GM12878 (cell line): ENCODE results near the gene SHPK. TPM values are rescaled to one million over a fixed set of nuclear protein-coding genes. Genes with fewer than 3 reads are reported as not detected.
A peak's percentile ranks its signal among the peaks of the same experiment; 100 is the strongest.

Source experiments
- ATAC-seq: fragments of 200-7000 bp; cut with Tn5 transposase; 3 replicates; pipeline ENCODE4 v1.9.1; 2020; ENCODE audit warnings: mild to moderate bottlenecking, moderate library complexity
- BruUV-seq: library from RNA; stranded (reverse); fragments of 400-500 nt; replicated peaks from 2 replicates; lab custom pipeline; 2021; lab: Mats Ljungman, UMichigan
- CTCF ChIA-PET: fragments of 300-600 bp; sonication (Branson Sonifier 250); formaldehyde crosslinking; extraction: SDS; loops from one replicate; lab custom pipeline; 2021; ENCODE audit warnings: inconsistent platforms; lab: Yijun Ruan, JAX
- POLR2A ChIA-PET: fragments of 350-600 bp; formaldehyde crosslinking; extraction: SDS; loops from one replicate; lab custom pipeline; 2021; ENCODE audit warnings: inconsistent platforms; lab: Charles Lee
- RAD21 ChIA-PET: fragments of 300-600 bp; sonication (Branson Sonifier 250); formaldehyde crosslinking; loops from one replicate; lab custom pipeline; 2023; ENCODE audit warnings: antibody characterized with exemption; ENCODE audit not compliant: unreplicated experiment; lab: Charles Lee
- SMC1A ChIA-PET: fragments of 300-600 bp; sonication (Branson Sonifier 250); formaldehyde crosslinking; loops from one replicate; lab custom pipeline; 2023; ENCODE audit not compliant: unreplicated experiment, uncharacterized antibody; lab: Charles Lee
- DNase-seq: peaks from one replicate; pipeline ENCODE4 v3.0.0-alpha.2; 2011; ENCODE audit warnings: low read depth, low spot score
- FAIRE-seq: peaks from 3 replicates; lab custom pipeline; 2011; peaks lifted over from hg19 to GRCh38; lab: Jason Lieb, UNC
- H2AFZ ChIP-seq: 2 replicates; pipeline ENCODE4 v1.6.0; 2011; ENCODE audit warnings: low read depth, low read length, control low read depth; ENCODE audit not compliant: control insufficient read depth
- H3K27ac ChIP-seq: 2 replicates; pipeline ENCODE4 v1.5.1; 2011; ENCODE audit warnings: control low read depth; ENCODE audit not compliant: control insufficient read depth, insufficient read depth
- H3K27me3 ChIP-seq, 2 experiments: replicated peaks in 1 of 2; 2 replicates each; pipeline versions ENCODE4 v1.6.0 to v1.6.1; 2011; ENCODE audit warnings: low read length in 1 of 2; ENCODE audit not compliant: control insufficient read depth in 2 of 2, insufficient read depth in 2 of 2
- H3K36me3 ChIP-seq, 2 experiments: 2 replicates each; pipeline ENCODE4 v1.5.1; 2011; ENCODE audit warnings: low read length in 1 of 2; ENCODE audit not compliant: control insufficient read depth in 2 of 2, insufficient read depth in 2 of 2
- H3K4me1 ChIP-seq: 2 replicates; pipeline ENCODE4 v1.6.1; 2011; ENCODE audit warnings: mild to moderate bottlenecking, low read length, moderate library complexity, mixed read lengths; ENCODE audit not compliant: control insufficient read depth, insufficient read depth
- H3K4me2 ChIP-seq: 2 replicates; pipeline ENCODE4 v1.6.0; 2011; ENCODE audit warnings: control low read depth; ENCODE audit not compliant: control insufficient read depth, insufficient read depth
- H3K4me3 ChIP-seq: fragments of 200-600 bp; sonication (generic); 2 replicates; pipeline ENCODE4 v1.5.1; 2016
- H3K79me2 ChIP-seq: 2 replicates; pipeline ENCODE4 v1.6.0; 2011; ENCODE audit warnings: low read length; ENCODE audit not compliant: control insufficient read depth, insufficient read depth
- H3K9ac ChIP-seq: 2 replicates; pipeline ENCODE4 v1.8.0; 2011; ENCODE audit warnings: low read length, control low read depth, mixed read lengths; ENCODE audit not compliant: control insufficient read depth, insufficient read depth
- H3K9me3 ChIP-seq: replicated peaks from 3 replicates; pipeline ENCODE4 v1.5.1; 2011; ENCODE audit warnings: mild to moderate bottlenecking, low read length; ENCODE audit not compliant: control insufficient read depth, insufficient read depth
- H4K20me1 ChIP-seq: 2 replicates; pipeline ENCODE4 v1.6.0; 2011; ENCODE audit not compliant: control insufficient read depth, insufficient read depth
- EP300 ChIP-seq, 2 experiments: fragments of 150-350 bp in 1 of 2; IDR thresholded peaks; 2 replicates each; pipeline ENCODE4 v1.6.1; 2011 to 2012; ENCODE audit warnings: low read depth in 2 of 2, low read length in 2 of 2, borderline replicate concordance in 1 of 2, improper control_type of control experiment in 1 of 2, inconsistent platforms in 1 of 2; ENCODE audit not compliant: control insufficient read depth in 1 of 2
- HDAC6 ChIP-seq: fragments of 200-600 bp; sonication (generic); IDR thresholded peaks from one replicate; pipeline ENCODE4 v1.8.0; 2017; ENCODE audit warnings: antibody characterized with exemption; ENCODE audit not compliant: unreplicated experiment
- MEF2A ChIP-seq: IDR thresholded peaks from 2 replicates; pipeline ENCODE4 v1.6.1; 2011; ENCODE audit warnings: low read depth, mild to moderate bottlenecking, low read length, moderate library complexity; ENCODE audit not compliant: insufficient read depth
- NBN ChIP-seq: fragments of 450-650 bp; IDR thresholded peaks from 2 replicates; pipeline ENCODE4 v1.6.1; 2016
- NFYA ChIP-seq: IDR thresholded peaks from 2 replicates; pipeline ENCODE4 v1.6.1; 2011; ENCODE audit warnings: low read depth, mild to moderate bottlenecking, low read length, improper control_type of control experiment, borderline replicate concordance
- PAX5 ChIP-seq: IDR thresholded peaks from 2 replicates; pipeline ENCODE4 v1.6.1; 2011; ENCODE audit warnings: low read depth, low read length, borderline replicate concordance
- SIN3A ChIP-seq: IDR thresholded peaks from 2 replicates; pipeline ENCODE4 v1.6.1; 2012; ENCODE audit warnings: low read depth, low read length, improper control_type of control experiment
- SMAD1 ChIP-seq: fragments of 450-650 bp; IDR thresholded peaks from 2 replicates; pipeline ENCODE4 v1.6.1; 2018; ENCODE audit warnings: mild to moderate bottlenecking, low read depth; ENCODE audit not compliant: partially characterized antibody
- SP1 ChIP-seq: IDR thresholded peaks from one replicate; pipeline ENCODE4 v1.6.1; 2011; ENCODE audit warnings: low read depth, low read length
- STAT3 ChIP-seq: IDR thresholded peaks from 2 replicates; pipeline ENCODE4 v1.6.1; 2011; ENCODE audit warnings: low read depth, low read length, improper control_type of control experiment
- TCF12 ChIP-seq: IDR thresholded peaks from 2 replicates; pipeline ENCODE4 v1.6.1; 2011; ENCODE audit warnings: low read depth, mild to moderate bottlenecking, low read length
- WGBS: methylation state at CpG from one replicate; pipeline ENCODE4 v1.1.6; 2016; ENCODE audit warnings: low lambda C conversion rate; ENCODE audit not compliant: insufficient replicate concordance, insufficient coverage; ENCODE audit errors: missing lambda C conversion rate; 5-methylcytosine and 5-hydroxymethylcytosine counted together
- in situ Hi-C: fragments of 300-500 bp; cut with MboI; formaldehyde crosslinking; loops from 9 replicates; pipeline ENCODE4 v1.14.3; 2018; ENCODE audit warnings: mixed read lengths
- intact Hi-C: fragments of 100-400 bp; cut with micrococcal nuclease; formaldehyde crosslinking; loops from one replicate; pipeline ENCODE4 v1.14.2; 2022; ENCODE audit not compliant: unreplicated experiment
- polyA plus RNA-seq, 11 experiments: library from polyadenylated mRNA; depleted of rRNA in 4 of 11; unstranded in 6 of 11; stranded (reverse) in 5 of 11; fragments of >200 nt; fragmentation: Nextera tagmentation in 4 of 11; fragmentation: Illumina TruSeq in 1 of 11; extraction: Ambion mirVana in 4 of 11; extraction: Trizol in 1 of 11; gene quantifications; 1 replicate in 1 of 11; 2 replicates in 10 of 11; pipeline versions ENCODE4 v1.2.1 to v1.2.3, GENCODE V29; 2011 to 2016; ENCODE audit warnings: inconsistent platforms in 2 of 11, missing spikeins in 2 of 11, low read depth in 1 of 11
- total RNA-seq, 4 experiments: library from RNA; depleted of rRNA in 3 of 4; stranded (reverse); fragments of >200 nt in 3 of 4; fragmentation: Illumina TruSeq in 1 of 4; extraction: Trizol in 1 of 4; gene quantifications; 2 replicates each; pipeline versions ENCODE4 v1.2.1 to v1.2.3, GENCODE V29; 2013 to 2021
- TF ChIP-seq, protein P1 (sequence below): fragments of 450-650 bp; IDR thresholded peaks from 2 replicates; pipeline ENCODE4 v1.6.1; 2014; ENCODE audit warnings: mild to moderate bottlenecking
- TF ChIP-seq, protein P2 (sequence below): IDR thresholded peaks from 2 replicates; pipeline ENCODE4 v1.6.1; 2011; ENCODE audit warnings: low read depth, low read length, improper control_type of control experiment, borderline replicate concordance

SHPK gene
- total and polyA plus RNA-seq, 10 of the 15 experiments (the other 5 are each of a cell fraction or from before 2014, with no cell fraction given) = 1.7 to 16.6 (median 12.9) TPM

DNA sequence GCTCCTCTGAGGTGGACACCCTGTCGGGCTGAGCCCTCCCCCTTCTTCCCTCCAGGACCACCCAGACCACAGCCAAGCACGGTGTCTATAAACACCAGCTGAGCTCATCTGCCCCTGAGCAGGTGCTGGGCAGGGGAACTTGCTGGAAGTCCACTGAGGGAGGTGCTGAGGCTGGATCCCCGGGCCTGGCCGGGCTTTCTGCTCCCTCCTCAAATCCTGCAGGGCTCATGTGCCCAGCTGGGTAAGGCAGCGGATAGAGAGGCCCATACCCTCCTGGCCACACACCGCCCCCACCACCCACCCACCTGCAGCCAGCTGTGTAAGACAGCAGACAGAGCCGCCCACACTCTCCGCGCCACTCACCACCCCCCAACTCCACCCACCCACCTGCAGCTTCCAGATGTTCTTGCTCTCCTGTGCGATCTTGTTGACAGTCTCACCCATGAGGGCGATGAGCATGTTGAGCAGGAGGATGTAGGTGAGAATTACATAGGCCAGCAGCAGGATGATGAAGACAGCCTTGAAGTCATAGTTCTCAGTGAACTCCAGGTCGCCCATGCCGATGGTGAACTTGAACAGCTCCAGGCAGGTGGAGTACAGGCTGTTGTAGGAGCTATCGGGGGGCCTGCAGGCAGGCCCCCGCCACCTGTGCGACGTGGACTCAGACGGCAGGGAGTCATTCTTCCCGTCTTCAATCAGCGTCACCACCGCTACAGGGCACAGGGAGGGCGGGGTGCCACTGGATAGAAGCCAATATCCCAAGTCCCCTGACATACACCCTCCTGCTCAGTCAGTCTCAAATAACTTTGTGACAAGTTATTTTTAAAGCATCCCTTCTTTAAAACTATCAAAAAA is 62.6 kb downstream of the SHPK start:
- Histone ChIP-seq H3K36me3 (no peaks in the 10 kb centered on the region; a peak in 1 of 4 replicates), H4K20me1 (no peaks in the 10 kb centered on the region), H3K9me3 (no peaks in the 10 kb centered on the region), H3K4me2 (no peak overlapping the region), H3K27ac (no peak overlapping the region), H2AFZ (no peak overlapping the region), H3K9ac (no peak overlapping the region), H3K27me3 (no peaks in the 10 kb centered on the region), H3K79me2 (no peaks in the 10 kb centered on the region), H3K4me1 (no peaks in the 10 kb centered on the region), H3K4me3 (no peak overlapping the region)
- no TSS peak for BruUV-seq
- TF ChIP-seq TCF12 = peak; percentile 19; the same call in 1 of the 2 replicates
- no peak for TF ChIP-seq NBN
- FAIRE-seq (no peak), ATAC-seq (no peak), DNase-seq (no peak)
- RAD21 ChIA-PET = no interaction called here
- POLR2A ChIA-PET = no interaction called here
- intact Hi-C loops (no loop called here), in situ Hi-C loops (no loop called here)
- SMC1A ChIA-PET = no interaction called here
- 84% methylated on average over 20 of the region's 22 CpGs for WGBS
- CTCF ChIA-PET = no interaction called here

DNA sequence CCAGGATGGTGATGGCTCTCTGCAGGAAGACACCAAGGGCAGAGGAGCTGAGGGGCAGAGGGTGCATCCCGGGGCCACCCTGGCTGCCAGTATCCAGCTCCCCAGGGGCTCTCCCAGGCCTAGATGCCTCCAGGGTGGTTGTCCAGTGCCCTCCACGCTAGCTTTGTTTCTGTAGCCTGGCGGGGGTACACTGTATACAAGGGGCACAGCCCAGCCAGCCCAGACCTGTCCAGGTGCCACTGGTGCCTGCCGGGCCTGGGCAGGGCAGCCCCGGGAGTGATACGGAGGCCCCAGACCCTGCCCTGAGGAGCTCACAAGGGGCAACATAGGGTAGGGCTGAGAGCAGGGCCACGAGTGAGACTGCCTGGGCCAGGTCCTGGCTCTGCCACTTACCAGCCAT is 63.8 kb downstream of the SHPK start:
- DNase-seq = no peak
- SMC1A ChIA-PET = no interaction called here
- H3K9ac ChIP-seq = no peak overlapping the region
- TF ChIP-seq SIN3A (no peak), NFYA (no peak), MEF2A (no peak), SMAD1 (no peak), SP1 (no peak), EP300 (IDR thresholded peaks at IDR 0.05; ENCODE audit: borderline replicate concordance in 1 of 2, control insufficient read depth in 1 of 2, low read depth in 2 of 2, low read length in 2 of 2) (no peak), HDAC6 (no peak), STAT3 (no peak), PAX5 (no peak)
- TF ChIP-seq, protein P1, sequence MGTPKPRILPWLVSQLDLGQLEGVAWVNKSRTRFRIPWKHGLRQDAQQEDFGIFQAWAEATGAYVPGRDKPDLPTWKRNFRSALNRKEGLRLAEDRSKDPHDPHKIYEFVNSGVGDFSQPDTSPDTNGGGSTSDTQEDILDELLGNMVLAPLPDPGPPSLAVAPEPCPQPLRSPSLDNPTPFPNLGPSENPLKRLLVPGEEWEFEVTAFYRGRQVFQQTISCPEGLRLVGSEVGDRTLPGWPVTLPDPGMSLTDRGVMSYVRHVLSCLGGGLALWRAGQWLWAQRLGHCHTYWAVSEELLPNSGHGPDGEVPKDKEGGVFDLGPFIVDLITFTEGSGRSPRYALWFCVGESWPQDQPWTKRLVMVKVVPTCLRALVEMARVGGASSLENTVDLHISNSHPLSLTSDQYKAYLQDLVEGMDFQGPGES = no peak
- TF ChIP-seq, protein P2, sequence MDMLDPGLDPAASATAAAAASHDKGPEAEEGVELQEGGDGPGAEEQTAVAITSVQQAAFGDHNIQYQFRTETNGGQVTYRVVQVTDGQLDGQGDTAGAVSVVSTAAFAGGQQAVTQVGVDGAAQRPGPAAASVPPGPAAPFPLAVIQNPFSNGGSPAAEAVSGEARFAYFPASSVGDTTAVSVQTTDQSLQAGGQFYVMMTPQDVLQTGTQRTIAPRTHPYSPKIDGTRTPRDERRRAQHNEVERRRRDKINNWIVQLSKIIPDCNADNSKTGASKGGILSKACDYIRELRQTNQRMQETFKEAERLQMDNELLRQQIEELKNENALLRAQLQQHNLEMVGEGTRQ = no peak

More for the DNA sequence above, 63.8 kb downstream of the SHPK start:
- ATAC-seq (no peak), FAIRE-seq (no peak)
- no peaks in the 10 kb centered on the region for H4K20me1 ChIP-seq
- CTCF ChIA-PET = interaction anchor here (1.0 kb wide), 1 partner anchor 30 kb away, joined by 3 read pairs; no protein-coding TSS in a partner anchor
- POLR2A ChIA-PET = interaction anchor here (0.7 kb wide), 1 partner anchor 388 kb away, joined by 7 read pairs; no protein-coding TSS in a partner anchor
- RAD21 ChIA-PET = interaction anchor here (0.9 kb wide), 1 partner anchor 10 kb away, joined by 4 read pairs; no protein-coding TSS in a partner anchor
- H3K36me3 ChIP-seq = no peaks in the 10 kb centered on the region; a peak in 1 of 4 replicates
- no peak overlapping the region for H3K4me2 ChIP-seq
- intact Hi-C loops = no loop called here
- 82% methylated on average over 7 of the region's 7 CpGs for WGBS
- H2AFZ ChIP-seq = no peak overlapping the region
- no peaks in the 10 kb centered on the region for H3K4me1 ChIP-seq
- H3K9me3 ChIP-seq = no peaks in the 10 kb centered on the region
- no peaks in the 10 kb centered on the region for H3K27me3 ChIP-seq
- H3K4me3 ChIP-seq = no peak overlapping the region
- BruUV-seq = no TSS peak
- no peak overlapping the region for H3K27ac ChIP-seq
- H3K79me2 ChIP-seq = no peaks in the 10 kb centered on the region
- in situ Hi-C loops = no loop called here
